Adrenal gland (tissue), 5 donors: ENCODE data around the gene WDTC1.

ENCODE experiments used
- POLR2A ChIP-seq, 2 donors: fragments of 450-650 bp; IDR thresholded peaks; one replicate each; pipeline ENCODE4 v1.6.1; 2017; ENCODE audit warnings: antibody characterized with exemption in 2 of 2, mild to moderate bottlenecking in 2 of 2, moderate library complexity in 1 of 2
- TF ChIP-seq, protein P1 (sequence below), 6 experiments: fragments of 450-650 bp in 4 of 6; fragments of 200-600 bp in 2 of 6; sonication (generic) in 1 of 6; IDR thresholded peaks; 1 replicate in 5 of 6; 2 replicates in 1 of 6; pipeline versions ENCODE4 v1.5.1 to v1.8.0; 2016 to 2021; ENCODE audit warnings: antibody characterized with exemption in 6 of 6, mild to moderate bottlenecking in 2 of 6, moderate library complexity in 1 of 6
- donor health status: DM: no; HTN: no; CAD: no.

DNA sequence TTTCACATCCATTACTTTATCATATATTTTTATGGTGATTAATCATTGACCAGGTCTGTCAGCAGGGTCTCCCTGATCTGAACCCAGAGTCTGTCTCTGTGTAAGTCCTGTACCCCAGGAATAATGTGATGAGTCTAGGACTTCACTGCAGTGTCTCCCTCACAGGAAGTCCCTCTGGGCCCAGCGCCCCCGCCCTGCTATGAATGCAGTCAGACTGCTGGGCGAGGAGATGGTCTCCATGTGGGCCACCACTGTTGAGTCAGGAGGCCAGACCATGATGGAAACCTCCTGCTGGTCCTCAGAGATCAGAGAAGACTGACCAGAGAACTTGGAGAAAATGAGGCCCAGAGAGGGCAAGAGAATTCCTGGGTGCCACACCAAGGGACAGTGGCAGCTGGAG, 97.0 kb downstream of the WDTC1 start:
- no peak for TF ChIP-seq POLR2A (IDR thresholded peaks at IDR 0.05)
- TF ChIP-seq, protein P1, sequence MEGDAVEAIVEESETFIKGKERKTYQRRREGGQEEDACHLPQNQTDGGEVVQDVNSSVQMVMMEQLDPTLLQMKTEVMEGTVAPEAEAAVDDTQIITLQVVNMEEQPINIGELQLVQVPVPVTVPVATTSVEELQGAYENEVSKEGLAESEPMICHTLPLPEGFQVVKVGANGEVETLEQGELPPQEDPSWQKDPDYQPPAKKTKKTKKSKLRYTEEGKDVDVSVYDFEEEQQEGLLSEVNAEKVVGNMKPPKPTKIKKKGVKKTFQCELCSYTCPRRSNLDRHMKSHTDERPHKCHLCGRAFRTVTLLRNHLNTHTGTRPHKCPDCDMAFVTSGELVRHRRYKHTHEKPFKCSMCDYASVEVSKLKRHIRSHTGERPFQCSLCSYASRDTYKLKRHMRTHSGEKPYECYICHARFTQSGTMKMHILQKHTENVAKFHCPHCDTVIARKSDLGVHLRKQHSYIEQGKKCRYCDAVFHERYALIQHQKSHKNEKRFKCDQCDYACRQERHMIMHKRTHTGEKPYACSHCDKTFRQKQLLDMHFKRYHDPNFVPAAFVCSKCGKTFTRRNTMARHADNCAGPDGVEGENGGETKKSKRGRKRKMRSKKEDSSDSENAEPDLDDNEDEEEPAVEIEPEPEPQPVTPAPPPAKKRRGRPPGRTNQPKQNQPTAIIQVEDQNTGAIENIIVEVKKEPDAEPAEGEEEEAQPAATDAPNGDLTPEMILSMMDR (IDR thresholded peaks at IDR 0.05): no peak
